SK-N-SH (cell line): ENCODE results near the gene NDUFAF5.

Experiments
- CHD2 ChIP-seq: fragments of 150-350 bp; IDR thresholded peaks from 2 replicates; pipeline ENCODE4 v1.6.1; 2018; ENCODE audit warnings: low read length; ENCODE audit not compliant: partially characterized antibody
- CTCF ChIP-seq: fragments of 200-600 bp; sonication (generic); IDR thresholded peaks from 2 replicates; pipeline ENCODE4 v1.6.1; 2017; ENCODE audit warnings: antibody characterized with exemption, mild to moderate bottlenecking, moderate library complexity
- EP300 ChIP-seq, 2 experiments: IDR thresholded peaks; 2 replicates each; pipeline versions ENCODE4 v1.4.0 to v1.6.1; 2012; ENCODE audit warnings: borderline replicate concordance in 1 of 2, low read depth in 1 of 2, low read length in 1 of 2
- GABPA ChIP-seq: IDR thresholded peaks from 2 replicates; pipeline ENCODE4 v1.4.0; 2012; ENCODE audit warnings: low read depth, mild to moderate bottlenecking
- MAX ChIP-seq: IDR thresholded peaks from 2 replicates; pipeline ENCODE4 v1.4.0; 2012; ENCODE audit warnings: low read depth
- REST ChIP-seq: IDR thresholded peaks from 2 replicates; pipeline ENCODE4 v1.6.1; 2012; ENCODE audit warnings: mild to moderate bottlenecking, low read depth, low read length, moderate library complexity
- RXRA ChIP-seq: IDR thresholded peaks from 2 replicates; pipeline ENCODE4 v1.4.0; 2012; ENCODE audit warnings: low read depth, mild to moderate bottlenecking, borderline replicate concordance
- SIN3A ChIP-seq: IDR thresholded peaks from 2 replicates; pipeline ENCODE4 v1.6.1; 2012; ENCODE audit warnings: low read depth, mild to moderate bottlenecking, low read length, moderate library complexity, borderline replicate concordance
- SMC3 ChIP-seq: IDR thresholded peaks from 2 replicates; pipeline ENCODE4 v1.6.1; 2012; ENCODE audit warnings: low read depth, low read length, improper control_type of control experiment
- TAF1 ChIP-seq: IDR thresholded peaks from 2 replicates; pipeline ENCODE4 v1.6.1; 2012; ENCODE audit warnings: low read depth, mild to moderate bottlenecking, low read length, moderate library complexity, borderline replicate concordance
- ZBTB33 ChIP-seq: IDR thresholded peaks from 2 replicates; pipeline ENCODE4 v1.4.0; 2012; ENCODE audit warnings: low read depth, borderline replicate concordance

GRCh38 chr20:13799974-13800373 is 15.1 kb downstream of the NDUFAF5 start:
- TF ChIP-seq RXRA: no peak
- TF ChIP-seq EP300 (IDR thresholded peaks at IDR 0.05; ENCODE audit: borderline replicate concordance in 1 of 2, low read depth in 1 of 2, low read length in 1 of 2): no peak
- TF ChIP-seq CHD2: no peak
- TF ChIP-seq MAX: no peak
- no peak for TF ChIP-seq SIN3A
- no peak for TF ChIP-seq CTCF
- TF ChIP-seq SMC3: no peak
- TF ChIP-seq GABPA: no peak
- TF ChIP-seq TAF1: no peak
- no peak for TF ChIP-seq REST
- TF ChIP-seq ZBTB33: no peak
